HL-60 (cell line): Measurements from ENCODE around the gene TSPAN17.

ENCODE experiments used
- DNase-seq, 2 experiments: peaks; one replicate each; pipeline ENCODE4 v3.0.0-alpha.2; 2010 to 2020; ENCODE audit warnings: low read depth in 1 of 2, low spot score in 1 of 2
- H3K27ac ChIP-seq: fragments of 250-450 bp; sonication (Bioruptor Pico); replicated peaks from 2 replicates; pipeline ENCODE4 v1.5.1; 2020; ENCODE audit warnings: mild to moderate bottlenecking, moderate library complexity
- H3K27me3 ChIP-seq: fragments of 250-450 bp; sonication (Bioruptor Pico); 2 replicates; pipeline ENCODE4 v1.5.1; 2021; ENCODE audit warnings: mild to moderate bottlenecking, moderate library complexity; ENCODE audit not compliant: insufficient read depth, poor library complexity, severe bottlenecking
- H3K4me3 ChIP-seq: replicated peaks from 2 replicates; pipeline ENCODE4 v1.5.1; 2011; ENCODE audit warnings: mild to moderate bottlenecking, control low read depth, low read length; ENCODE audit not compliant: insufficient read depth
- GABPA ChIP-seq: IDR thresholded peaks from 2 replicates; pipeline ENCODE4 v1.6.1; 2012; ENCODE audit warnings: low read depth
- POLR2AphosphoS5 ChIP-seq: IDR thresholded peaks from 2 replicates; pipeline ENCODE4 v1.6.1; 2012; ENCODE audit warnings: low read depth
- SPI1 ChIP-seq: IDR thresholded peaks from 2 replicates; pipeline ENCODE4 v1.6.1; 2012; ENCODE audit warnings: low read depth, mild to moderate bottlenecking, borderline replicate concordance
- TF ChIP-seq, protein P1 (sequence below): IDR thresholded peaks from 2 replicates; pipeline ENCODE4 v1.6.1; 2012; ENCODE audit warnings: low read depth; ENCODE audit not compliant: insufficient replicate concordance
- TF ChIP-seq, protein P2 (sequence below): IDR thresholded peaks from one replicate; pipeline ENCODE4 v1.5.1; 2011; ENCODE audit warnings: low read length, control low read depth, inconsistent platforms; ENCODE audit not compliant: insufficient read depth

The TSPAN17 gene

DNA sequence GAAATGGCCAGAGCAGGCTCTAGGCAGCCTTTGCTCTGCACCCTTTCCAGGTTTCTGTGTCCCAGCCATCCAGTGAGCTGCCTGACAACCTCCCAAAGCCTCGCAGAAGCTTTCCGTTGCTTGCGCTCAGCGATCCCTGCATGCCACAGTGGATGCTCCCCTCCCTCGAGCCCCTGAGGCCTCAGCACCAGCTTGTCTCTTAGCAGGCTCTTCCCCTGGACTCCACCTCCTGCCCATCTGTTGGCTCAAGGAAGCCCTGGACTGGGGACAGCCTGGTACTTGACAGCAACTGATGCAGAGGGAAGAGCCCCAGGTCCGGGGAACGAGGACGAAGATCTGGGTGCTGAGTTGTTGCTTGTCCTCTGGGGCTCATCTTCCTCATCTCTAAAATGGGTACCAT is 23.2 kb downstream of the TSPAN17 start:
- no peak for DNase-seq
- Histone ChIP-seq H3K27me3 (peaks cover 3% of the 10 kb centered on the region), H3K4me3 (no peak overlapping the region), H3K27ac (no peak overlapping the region)
- TF ChIP-seq, protein P1, sequence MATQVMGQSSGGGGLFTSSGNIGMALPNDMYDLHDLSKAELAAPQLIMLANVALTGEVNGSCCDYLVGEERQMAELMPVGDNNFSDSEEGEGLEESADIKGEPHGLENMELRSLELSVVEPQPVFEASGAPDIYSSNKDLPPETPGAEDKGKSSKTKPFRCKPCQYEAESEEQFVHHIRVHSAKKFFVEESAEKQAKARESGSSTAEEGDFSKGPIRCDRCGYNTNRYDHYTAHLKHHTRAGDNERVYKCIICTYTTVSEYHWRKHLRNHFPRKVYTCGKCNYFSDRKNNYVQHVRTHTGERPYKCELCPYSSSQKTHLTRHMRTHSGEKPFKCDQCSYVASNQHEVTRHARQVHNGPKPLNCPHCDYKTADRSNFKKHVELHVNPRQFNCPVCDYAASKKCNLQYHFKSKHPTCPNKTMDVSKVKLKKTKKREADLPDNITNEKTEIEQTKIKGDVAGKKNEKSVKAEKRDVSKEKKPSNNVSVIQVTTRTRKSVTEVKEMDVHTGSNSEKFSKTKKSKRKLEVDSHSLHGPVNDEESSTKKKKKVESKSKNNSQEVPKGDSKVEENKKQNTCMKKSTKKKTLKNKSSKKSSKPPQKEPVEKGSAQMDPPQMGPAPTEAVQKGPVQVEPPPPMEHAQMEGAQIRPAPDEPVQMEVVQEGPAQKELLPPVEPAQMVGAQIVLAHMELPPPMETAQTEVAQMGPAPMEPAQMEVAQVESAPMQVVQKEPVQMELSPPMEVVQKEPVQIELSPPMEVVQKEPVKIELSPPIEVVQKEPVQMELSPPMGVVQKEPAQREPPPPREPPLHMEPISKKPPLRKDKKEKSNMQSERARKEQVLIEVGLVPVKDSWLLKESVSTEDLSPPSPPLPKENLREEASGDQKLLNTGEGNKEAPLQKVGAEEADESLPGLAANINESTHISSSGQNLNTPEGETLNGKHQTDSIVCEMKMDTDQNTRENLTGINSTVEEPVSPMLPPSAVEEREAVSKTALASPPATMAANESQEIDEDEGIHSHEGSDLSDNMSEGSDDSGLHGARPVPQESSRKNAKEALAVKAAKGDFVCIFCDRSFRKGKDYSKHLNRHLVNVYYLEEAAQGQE: no peak
- TF ChIP-seq GABPA: no peak
- no peak for TF ChIP-seq POLR2AphosphoS5
- TF ChIP-seq, protein P2, sequence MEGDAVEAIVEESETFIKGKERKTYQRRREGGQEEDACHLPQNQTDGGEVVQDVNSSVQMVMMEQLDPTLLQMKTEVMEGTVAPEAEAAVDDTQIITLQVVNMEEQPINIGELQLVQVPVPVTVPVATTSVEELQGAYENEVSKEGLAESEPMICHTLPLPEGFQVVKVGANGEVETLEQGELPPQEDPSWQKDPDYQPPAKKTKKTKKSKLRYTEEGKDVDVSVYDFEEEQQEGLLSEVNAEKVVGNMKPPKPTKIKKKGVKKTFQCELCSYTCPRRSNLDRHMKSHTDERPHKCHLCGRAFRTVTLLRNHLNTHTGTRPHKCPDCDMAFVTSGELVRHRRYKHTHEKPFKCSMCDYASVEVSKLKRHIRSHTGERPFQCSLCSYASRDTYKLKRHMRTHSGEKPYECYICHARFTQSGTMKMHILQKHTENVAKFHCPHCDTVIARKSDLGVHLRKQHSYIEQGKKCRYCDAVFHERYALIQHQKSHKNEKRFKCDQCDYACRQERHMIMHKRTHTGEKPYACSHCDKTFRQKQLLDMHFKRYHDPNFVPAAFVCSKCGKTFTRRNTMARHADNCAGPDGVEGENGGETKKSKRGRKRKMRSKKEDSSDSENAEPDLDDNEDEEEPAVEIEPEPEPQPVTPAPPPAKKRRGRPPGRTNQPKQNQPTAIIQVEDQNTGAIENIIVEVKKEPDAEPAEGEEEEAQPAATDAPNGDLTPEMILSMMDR: no peak

DNA sequence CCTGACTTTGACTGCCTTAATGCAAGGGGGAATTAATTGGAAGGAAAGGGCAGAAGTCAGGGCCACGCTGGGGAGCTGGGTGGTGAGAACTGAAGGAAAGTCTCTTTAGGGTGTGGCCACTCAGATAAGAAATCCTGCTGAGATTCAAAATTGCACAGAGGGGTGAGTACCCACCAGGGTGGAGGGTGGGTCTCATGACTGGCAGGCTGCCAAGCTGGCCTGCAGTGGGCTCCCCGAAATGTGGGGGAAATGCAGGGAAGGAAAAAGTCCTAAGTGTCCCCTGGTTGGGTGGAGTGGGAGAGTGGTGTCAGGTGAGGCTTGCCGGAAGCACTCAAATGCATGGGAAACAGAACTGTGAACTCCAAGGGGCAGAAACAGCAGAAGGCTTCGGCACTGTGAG is 24.1 kb downstream of the TSPAN17 start:
- H3K4me3 ChIP-seq: no peak overlapping the region
- peaks cover 3% of the 10 kb centered on the region for H3K27me3 ChIP-seq
- TF ChIP-seq GABPA (no peak), SPI1 (no peak)
- TF ChIP-seq, protein P2: no peak
- DNase-seq: no peak
- no peak overlapping the region for H3K27ac ChIP-seq

DNA sequence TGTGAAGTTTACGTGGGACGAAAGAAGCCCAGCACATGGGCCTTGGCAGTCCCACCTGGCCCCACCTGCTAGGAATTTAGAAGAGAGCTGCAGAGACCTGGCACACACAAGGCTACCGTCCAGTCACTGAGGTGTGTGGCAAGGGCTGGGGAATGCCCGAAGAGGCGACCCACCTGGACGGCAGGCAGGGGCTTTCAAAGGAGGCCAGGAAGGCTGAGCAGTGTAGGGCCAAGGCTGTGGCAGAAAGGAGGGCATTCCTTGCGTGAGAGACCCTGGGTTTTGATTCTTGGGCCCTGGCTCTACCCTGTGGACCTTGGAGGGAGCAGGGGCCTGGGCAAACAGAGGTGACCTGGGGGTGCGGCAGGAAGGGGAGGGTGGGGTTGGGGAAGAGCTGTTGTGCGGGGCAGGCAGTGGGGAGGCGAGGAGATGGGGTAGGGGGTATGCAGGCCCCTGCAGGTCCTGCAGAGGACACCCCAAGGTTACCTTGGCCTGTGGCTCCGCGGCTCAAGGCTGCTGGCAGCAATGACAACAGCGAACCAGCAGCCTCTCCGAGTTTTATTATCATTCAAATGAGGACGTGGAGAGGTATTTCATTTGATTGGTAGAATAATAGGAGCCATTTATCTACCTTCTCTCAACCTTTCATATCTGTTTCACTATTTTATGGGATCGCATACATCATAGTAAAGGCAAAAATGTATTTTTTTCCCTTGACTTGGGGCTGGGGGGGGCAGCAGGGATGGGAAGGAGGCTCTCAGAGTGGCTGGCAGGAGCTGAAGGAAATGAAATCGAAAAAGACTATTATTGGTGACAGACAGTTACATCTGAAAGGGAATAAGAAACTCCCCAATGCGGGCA is 24.8 kb downstream of the TSPAN17 start:
- H3K27me3 ChIP-seq: peaks cover 3% of the 10 kb centered on the region
- DNase-seq: no peak
- TF ChIP-seq GABPA (no peak), POLR2AphosphoS5 (no peak), SPI1 (no peak)
- TF ChIP-seq, protein P2: no peak
- TF ChIP-seq, protein P1: no peak
- H3K4me3 ChIP-seq: no peak overlapping the region
- H3K27ac ChIP-seq: no peak overlapping the region
